Smooth muscle cell (in vitro differentiated cells): ENCODE data around the gene DHCR24. TPM values are rescaled to one million over a fixed set of nuclear protein-coding genes. Genes with fewer than 3 reads are reported as not detected.
A peak's percentile ranks its signal among the peaks of the same experiment; 100 is the strongest.

Experiments
- DNase-seq: peaks from one replicate; lab custom pipeline; 2025; ENCODE audit not compliant: unreplicated experiment; lab: John Stamatoyannopoulos, UW
- H2AFZ ChIP-seq: fragments of 200-600 bp; sonication (generic); 2 replicates; pipeline ENCODE4 v1.6.0; 2016; ENCODE audit warnings: antibody characterized with exemption, low read depth, mild to moderate bottlenecking
- H3F3A ChIP-seq: fragments of 200-600 bp; sonication (generic); 2 replicates; pipeline ENCODE4 v1.6.0; 2017; ENCODE audit warnings: antibody characterized with exemption, low read depth
- H3K27ac ChIP-seq: fragments of 200-600 bp; sonication (generic); 2 replicates; pipeline ENCODE4 v1.5.1; 2016; ENCODE audit warnings: low read depth, mild to moderate bottlenecking
- H3K27me3 ChIP-seq: fragments of 200-600 bp; sonication (generic); 2 replicates; pipeline ENCODE4 v1.6.1; 2016; ENCODE audit warnings: low read depth, mild to moderate bottlenecking
- H3K36me3 ChIP-seq: fragments of 200-600 bp; sonication (generic); 2 replicates; pipeline ENCODE4 v1.5.1; 2016; ENCODE audit warnings: low read depth
- H3K4me1 ChIP-seq: fragments of 200-600 bp; sonication (generic); 2 replicates; pipeline ENCODE4 v1.5.1; 2016; ENCODE audit warnings: low read depth
- H3K4me2 ChIP-seq: fragments of 200-600 bp; sonication (generic); 2 replicates; pipeline ENCODE4 v1.6.0; 2016; ENCODE audit warnings: mild to moderate bottlenecking
- H3K4me3 ChIP-seq: fragments of 200-600 bp; sonication (generic); 2 replicates; pipeline ENCODE4 v1.5.1; 2016; ENCODE audit warnings: mild to moderate bottlenecking
- H3K79me2 ChIP-seq: fragments of 200-600 bp; sonication (generic); 2 replicates; pipeline ENCODE4 v1.6.0; 2016; ENCODE audit warnings: low read depth, mild to moderate bottlenecking
- H3K9ac ChIP-seq: fragments of 200-600 bp; sonication (generic); 2 replicates; pipeline ENCODE4 v1.6.0; 2016; ENCODE audit warnings: low read depth
- H3K9me3 ChIP-seq: fragments of 200-600 bp; sonication (generic); replicated peaks from 2 replicates; pipeline ENCODE4 v1.5.1; 2016; ENCODE audit warnings: low read depth
- H4K20me1 ChIP-seq: fragments of 200-600 bp; sonication (generic); 2 replicates; pipeline ENCODE4 v1.6.0; 2016; ENCODE audit warnings: low read depth
- WGBS: methylation state at CpG from one replicate; pipeline ENCODE4 v1.1.7; 2016; ENCODE audit warnings: low lambda C conversion rate; 5-methylcytosine and 5-hydroxymethylcytosine counted together
- polyA plus RNA-seq: library from polyadenylated mRNA; unstranded; fragments of >200 nt; fragmentation: Nextera tagmentation; extraction: Ambion mirVana; gene quantifications from 2 replicates; pipeline ENCODE4 v1.2.1, GENCODE V29; 2016
- total RNA-seq: library from RNA; depleted of rRNA; stranded (reverse); fragments of >200 nt; gene quantifications from 2 replicates; pipeline ENCODE4 v1.2.3, GENCODE V29; 2014
- TF ChIP-seq, protein P1 (sequence below): fragments of 200-600 bp; sonication (generic); IDR thresholded peaks from 2 replicates; pipeline ENCODE4 v1.5.1; 2017; ENCODE audit warnings: borderline replicate concordance, mild to moderate bottlenecking, antibody characterized with exemption; ENCODE audit not compliant: insufficient read depth, poor library complexity, severe bottlenecking

The DHCR24 gene
- total and polyA plus RNA-seq, 2 experiments from 2014 or later, result 47.2 to 64.2 TPM

- Histone ChIP-seq H3K79me2 (no peaks in the 10 kb centered on the region), H3K36me3 (peaks cover 8% of the 10 kb centered on the region), H3K27me3 (no peaks in the 10 kb centered on the region), H3K4me3 (no peak overlapping the region), H3K4me2 (no peak overlapping the region), H2AFZ (no peak overlapping the region), H3K9me3 (no peaks in the 10 kb centered on the region), H3F3A (no peaks in the 10 kb centered on the region), H3K9ac (no peak overlapping the region), H3K4me1 (no peaks in the 10 kb centered on the region), H3K27ac (peak overlapping the region; percentile 53), H4K20me1 (no peaks in the 10 kb centered on the region)
- 75% methylated on average over 5 of the region's 5 CpGs for WGBS
- DNase-seq, result no peak
- TF ChIP-seq, protein P1, sequence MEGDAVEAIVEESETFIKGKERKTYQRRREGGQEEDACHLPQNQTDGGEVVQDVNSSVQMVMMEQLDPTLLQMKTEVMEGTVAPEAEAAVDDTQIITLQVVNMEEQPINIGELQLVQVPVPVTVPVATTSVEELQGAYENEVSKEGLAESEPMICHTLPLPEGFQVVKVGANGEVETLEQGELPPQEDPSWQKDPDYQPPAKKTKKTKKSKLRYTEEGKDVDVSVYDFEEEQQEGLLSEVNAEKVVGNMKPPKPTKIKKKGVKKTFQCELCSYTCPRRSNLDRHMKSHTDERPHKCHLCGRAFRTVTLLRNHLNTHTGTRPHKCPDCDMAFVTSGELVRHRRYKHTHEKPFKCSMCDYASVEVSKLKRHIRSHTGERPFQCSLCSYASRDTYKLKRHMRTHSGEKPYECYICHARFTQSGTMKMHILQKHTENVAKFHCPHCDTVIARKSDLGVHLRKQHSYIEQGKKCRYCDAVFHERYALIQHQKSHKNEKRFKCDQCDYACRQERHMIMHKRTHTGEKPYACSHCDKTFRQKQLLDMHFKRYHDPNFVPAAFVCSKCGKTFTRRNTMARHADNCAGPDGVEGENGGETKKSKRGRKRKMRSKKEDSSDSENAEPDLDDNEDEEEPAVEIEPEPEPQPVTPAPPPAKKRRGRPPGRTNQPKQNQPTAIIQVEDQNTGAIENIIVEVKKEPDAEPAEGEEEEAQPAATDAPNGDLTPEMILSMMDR, result no peak
Measured at GRCh38 chr1:54850069-54850730, 36.8 kb downstream of the DHCR24 start.

- no peaks in the 10 kb centered on the region for H4K20me1 ChIP-seq
- DNase-seq, result no peak
- no peak overlapping the region for H3K4me2 ChIP-seq
- H2AFZ ChIP-seq, result no peak overlapping the region
- H3K79me2 ChIP-seq, result no peaks in the 10 kb centered on the region
- no peaks in the 10 kb centered on the region for H3K9me3 ChIP-seq
- H3K36me3 ChIP-seq, result peaks cover 8% of the 10 kb centered on the region
- no peaks in the 10 kb centered on the region for H3K27me3 ChIP-seq
- no peaks in the 10 kb centered on the region for H3F3A ChIP-seq
- H3K4me1 ChIP-seq, result no peaks in the 10 kb centered on the region
- no peak overlapping the region for H3K9ac ChIP-seq
- H3K27ac ChIP-seq, result no peak overlapping the region
- TF ChIP-seq, protein P1, result no peak
- WGBS, result 93% methylated on average over 6 of the region's 6 CpGs
- no peak overlapping the region for H3K4me3 ChIP-seq
Measured at GRCh38 chr1:54849219-54850068, 37.6 kb downstream of the DHCR24 start.

- no peaks in the 10 kb centered on the region for H3K79me2 ChIP-seq
- H3K27me3 ChIP-seq, result no peaks in the 10 kb centered on the region
- no peaks in the 10 kb centered on the region for H3K36me3 ChIP-seq
- no peaks in the 10 kb centered on the region for H3K9me3 ChIP-seq
- H3K4me2 ChIP-seq, result no peak overlapping the region
- H2AFZ ChIP-seq, result no peak overlapping the region
- no peaks in the 10 kb centered on the region for H3K4me1 ChIP-seq
- DNase-seq, result no peak
- H3K9ac ChIP-seq, result no peak overlapping the region
- no peak overlapping the region for H3K4me3 ChIP-seq
- WGBS, result 91% methylated on average over 7 of the region's 7 CpGs
- no peaks in the 10 kb centered on the region for H3F3A ChIP-seq
- no peaks in the 10 kb centered on the region for H4K20me1 ChIP-seq
- TF ChIP-seq, protein P1, result no peak
- no peak overlapping the region for H3K27ac ChIP-seq
Measured at GRCh38 chr1:54848134-54848948, 38.7 kb downstream of the DHCR24 start.
